Liver (tissue), 9 donors: ENCODE data around the gene MRPL55. TPM values are rescaled to one million over a fixed set of nuclear protein-coding genes. Genes with fewer than 3 reads are reported as not detected.

Experiments used
- DNase-seq: peaks from one replicate; pipeline ENCODE4 v3.0.0-alpha.2; 2017; ENCODE audit warnings: low spot score
- H3K27ac ChIP-seq, 2 donors: one replicate each; pipeline ENCODE4 v1.7.0; 2013; ENCODE audit warnings: inconsistent platforms in 2 of 2, low read length in 2 of 2, control low read depth in 1 of 2, low read depth in 1 of 2, mild to moderate bottlenecking in 1 of 2
- H3K27me3 ChIP-seq, 4 donors: one replicate each; pipeline versions ENCODE4 v1.6.1 to v1.7.0; 2013; ENCODE audit warnings: low read length in 3 of 4, inconsistent platforms in 1 of 4, mild to moderate bottlenecking in 1 of 4, moderate library complexity in 1 of 4; ENCODE audit not compliant: control insufficient read depth in 4 of 4, insufficient read depth in 4 of 4
- H3K36me3 ChIP-seq, 4 donors: one replicate each; pipeline versions ENCODE4 v1.6.1 to v1.7.0; 2013; ENCODE audit warnings: low read length in 3 of 4, mild to moderate bottlenecking in 3 of 4, low read depth in 1 of 4, moderate library complexity in 1 of 4; ENCODE audit not compliant: control insufficient read depth in 4 of 4, insufficient read depth in 3 of 4
- H3K4me1 ChIP-seq, 4 donors: one replicate each; pipeline versions ENCODE4 v1.6.1 to v1.7.0; 2013; ENCODE audit warnings: low read length in 3 of 4, mild to moderate bottlenecking in 3 of 4, moderate library complexity in 1 of 4; ENCODE audit not compliant: control insufficient read depth in 4 of 4, insufficient read depth in 4 of 4
- H3K4me3 ChIP-seq, 3 donors: one replicate each; pipeline versions ENCODE4 v1.6.1 to v1.7.0; 2013; ENCODE audit warnings: low read length in 3 of 3, control low read depth in 1 of 3, low read depth in 1 of 3, mild to moderate bottlenecking in 1 of 3
- H3K9ac ChIP-seq, 2 donors: one replicate each; pipeline ENCODE4 v1.7.0; 2013; ENCODE audit warnings: low read length in 2 of 2, mild to moderate bottlenecking in 2 of 2, moderate library complexity in 2 of 2, control low read depth in 1 of 2, low read depth in 1 of 2
- H3K9me3 ChIP-seq, 4 donors: one replicate each; pipeline versions ENCODE4 v1.6.1 to v1.7.0; 2013; ENCODE audit warnings: low read length in 3 of 4; ENCODE audit not compliant: control insufficient read depth in 4 of 4
- CTCF ChIP-seq: fragments of 150-350 bp; IDR thresholded peaks from 2 replicates; pipeline ENCODE4 v1.5.1; 2017; ENCODE audit warnings: improper control_type of control experiment, low read depth, low read length; ENCODE audit not compliant: missing input control
- EGR1 ChIP-seq, 2 donors: IDR thresholded peaks; 2 replicates each; pipeline ENCODE4 v1.6.1; 2016 to 2018; ENCODE audit warnings: antibody characterized with exemption in 2 of 2, low read depth in 2 of 2
- FOXA1 ChIP-seq: IDR thresholded peaks from 2 replicates; pipeline ENCODE4 v1.6.1; 2016; ENCODE audit warnings: antibody characterized with exemption
- FOXA2 ChIP-seq: IDR thresholded peaks from 2 replicates; pipeline ENCODE4 v1.6.1; 2016; ENCODE audit warnings: antibody characterized with exemption
- GABPA ChIP-seq, 2 donors: IDR thresholded peaks in 1 of 2; conservative IDR thresholded peaks in 1 of 2; 2 replicates each; pipeline ENCODE4 v1.6.1; 2016; ENCODE audit warnings: antibody characterized with exemption in 2 of 2, mild to moderate bottlenecking in 1 of 2, moderate library complexity in 1 of 2
- HNF4A ChIP-seq, 2 donors: conservative IDR thresholded peaks; 2 replicates each; pipeline ENCODE4 v1.6.1; 2016; ENCODE audit warnings: antibody characterized with exemption in 2 of 2, mild to moderate bottlenecking in 2 of 2
- HNF4G ChIP-seq: IDR thresholded peaks from 2 replicates; pipeline ENCODE4 v1.6.1; 2016; ENCODE audit warnings: antibody characterized with exemption
- JUND ChIP-seq, 2 donors: IDR thresholded peaks; 2 replicates each; pipeline ENCODE4 v1.6.1; 2016; ENCODE audit warnings: antibody characterized with exemption in 2 of 2
- MAX ChIP-seq: IDR thresholded peaks from 2 replicates; pipeline ENCODE4 v1.6.1; 2016; ENCODE audit warnings: antibody characterized with exemption
- NR2F2 ChIP-seq: IDR thresholded peaks from 2 replicates; pipeline ENCODE4 v1.6.1; 2016; ENCODE audit warnings: antibody characterized with exemption
- RAD21 ChIP-seq, 2 donors: IDR thresholded peaks; 2 replicates each; pipeline ENCODE4 v1.6.1; 2016; ENCODE audit warnings: antibody characterized with exemption in 2 of 2, mild to moderate bottlenecking in 2 of 2
- REST ChIP-seq: IDR thresholded peaks from 2 replicates; pipeline ENCODE4 v1.6.1; 2016; ENCODE audit warnings: antibody characterized with exemption, mild to moderate bottlenecking
- RXRA ChIP-seq, 2 donors: IDR thresholded peaks; 2 replicates each; pipeline ENCODE4 v1.6.1; 2017 to 2018; ENCODE audit warnings: antibody characterized with exemption in 2 of 2, mild to moderate bottlenecking in 1 of 2
- SP1 ChIP-seq: IDR thresholded peaks from 2 replicates; pipeline ENCODE4 v1.6.1; 2018; ENCODE audit warnings: antibody characterized with exemption, mild to moderate bottlenecking
- TAF1 ChIP-seq: conservative IDR thresholded peaks from 2 replicates; pipeline ENCODE4 v1.6.1; 2016; ENCODE audit warnings: antibody characterized with exemption, mild to moderate bottlenecking
- YY1 ChIP-seq: IDR thresholded peaks from 2 replicates; pipeline ENCODE4 v1.6.1; 2016; ENCODE audit warnings: antibody characterized with exemption, mild to moderate bottlenecking
- ZBTB33 ChIP-seq: IDR thresholded peaks from 2 replicates; pipeline ENCODE4 v1.6.1; 2016; ENCODE audit warnings: antibody characterized with exemption
- WGBS: extraction: QIAGEN DNeasy Blood & Tissue Kit; methylation state at CpG from one replicate; pipeline ENCODE4 v1.1.7; 2013; 5-methylcytosine and 5-hydroxymethylcytosine counted together
- polyA plus RNA-seq, 2 donors: library from polyadenylated mRNA; stranded (reverse) in 1 of 2; unstranded in 1 of 2; fragments of 200-250 nt in 1 of 2; fragments of >200 nt in 1 of 2; fragmentation: Nextera tagmentation in 1 of 2; extraction: Ambion mirVana in 1 of 2; gene quantifications; one replicate each; pipeline versions ENCODE4 v1.2.1 to v1.2.3, GENCODE V29; 2013 to 2015
- total RNA-seq, 2 donors: library from RNA; depleted of rRNA; stranded (reverse); fragments of >200 nt; gene quantifications; one replicate each; pipeline ENCODE4 v1.2.3, GENCODE V29; 2014
- donor health status: healthy.
- donor health status: healthy.
- donor health status: healthy.
- donor health status: healthy.
- donor health status: healthy.

MRPL55 gene
- total and polyA plus RNA-seq, 4 donors = 38.9 to 119 (median 62.0) TPM

- DNase-seq = no peak
- WGBS = 82% methylated on average over 2 of the region's 2 CpGs
- Histone ChIP-seq H3K4me3 (no peak overlapping the region), H3K4me1 (no peaks in the 10 kb centered on the region), H3K27me3 (no peaks in the 10 kb centered on the region), H3K9ac (no peak overlapping the region), H3K27ac (no peak overlapping the region), H3K9me3 (no peaks in the 10 kb centered on the region), H3K36me3 (no peaks in the 10 kb centered on the region)
- no peak for TF ChIP-seq CTCF
- no peak for TF ChIP-seq FOXA1
- TF ChIP-seq FOXA2 = no peak
- no peak for TF ChIP-seq NR2F2
- no peak for TF ChIP-seq REST
- no peak for TF ChIP-seq JUND (IDR thresholded peaks at IDR 0.05)
- TF ChIP-seq HNF4G = no peak
- TF ChIP-seq EGR1 (IDR thresholded peaks at IDR 0.05; ENCODE audit: low read depth in 2 of 2) = no peak
- no peak for TF ChIP-seq HNF4A (conservative IDR thresholded peaks at IDR 0.05)
- no peak for TF ChIP-seq YY1
- TF ChIP-seq RXRA (IDR thresholded peaks at IDR 0.05) = no peak
- no peak for TF ChIP-seq RAD21 (IDR thresholded peaks at IDR 0.05)
- no peak for TF ChIP-seq MAX
- no peak for TF ChIP-seq GABPA (IDR thresholded peaks at IDR 0.05 in 1 of 2, conservative IDR thresholded peaks at IDR 0.05 in 1 of 2)
- no peak for TF ChIP-seq TAF1
- no peak for TF ChIP-seq ZBTB33
Measured at GRCh38 chr1:228118040-228118439, 8.9 kb upstream of the MRPL55 start.

- Histone ChIP-seq H3K4me1 (no peaks in the 10 kb centered on the region), H3K9ac (no peak overlapping the region), H3K27me3 (no peaks in the 10 kb centered on the region), H3K27ac (no peak overlapping the region), H3K36me3 (no peaks in the 10 kb centered on the region), H3K9me3 (no peaks in the 10 kb centered on the region), H3K4me3 (no peak overlapping the region)
- no peak for DNase-seq
- TF ChIP-seq MAX (no peak), RXRA (IDR thresholded peaks at IDR 0.05) (no peak), SP1 (no peak), HNF4A (conservative IDR thresholded peaks at IDR 0.05) (no peak), REST (no peak), NR2F2 (no peak), TAF1 (no peak), FOXA1 (no peak), EGR1 (IDR thresholded peaks at IDR 0.05; ENCODE audit: low read depth in 2 of 2) (no peak)
- WGBS = 95% methylated on average over 4 of the region's 4 CpGs
Measured at GRCh38 chr1:228117335-228117734, 8.2 kb upstream of the MRPL55 start.
